ENCODE measurements around the gene KCNE4.

The KCNE4 gene

DNA sequence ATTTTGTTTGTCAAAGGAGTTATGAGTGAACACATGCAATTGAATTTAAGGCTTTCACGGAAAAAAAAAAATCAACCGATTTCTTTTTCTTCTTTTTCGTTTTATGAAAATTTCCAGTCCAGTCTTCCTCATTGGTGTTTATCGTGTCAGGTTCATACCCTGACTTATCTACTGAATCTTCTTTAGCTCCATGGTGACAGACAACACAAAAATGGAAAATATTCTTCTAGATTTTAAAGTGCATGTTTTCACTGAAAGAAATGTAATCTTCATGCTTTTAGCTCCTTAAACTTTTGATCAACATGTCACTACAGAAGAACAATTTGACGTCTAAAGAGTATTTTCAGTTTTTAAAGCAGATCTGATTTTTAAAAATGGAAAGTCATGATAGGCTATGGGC is 14.7 kb downstream of the KCNE4 start:
- TF ChIP-seq, protein P1, sequence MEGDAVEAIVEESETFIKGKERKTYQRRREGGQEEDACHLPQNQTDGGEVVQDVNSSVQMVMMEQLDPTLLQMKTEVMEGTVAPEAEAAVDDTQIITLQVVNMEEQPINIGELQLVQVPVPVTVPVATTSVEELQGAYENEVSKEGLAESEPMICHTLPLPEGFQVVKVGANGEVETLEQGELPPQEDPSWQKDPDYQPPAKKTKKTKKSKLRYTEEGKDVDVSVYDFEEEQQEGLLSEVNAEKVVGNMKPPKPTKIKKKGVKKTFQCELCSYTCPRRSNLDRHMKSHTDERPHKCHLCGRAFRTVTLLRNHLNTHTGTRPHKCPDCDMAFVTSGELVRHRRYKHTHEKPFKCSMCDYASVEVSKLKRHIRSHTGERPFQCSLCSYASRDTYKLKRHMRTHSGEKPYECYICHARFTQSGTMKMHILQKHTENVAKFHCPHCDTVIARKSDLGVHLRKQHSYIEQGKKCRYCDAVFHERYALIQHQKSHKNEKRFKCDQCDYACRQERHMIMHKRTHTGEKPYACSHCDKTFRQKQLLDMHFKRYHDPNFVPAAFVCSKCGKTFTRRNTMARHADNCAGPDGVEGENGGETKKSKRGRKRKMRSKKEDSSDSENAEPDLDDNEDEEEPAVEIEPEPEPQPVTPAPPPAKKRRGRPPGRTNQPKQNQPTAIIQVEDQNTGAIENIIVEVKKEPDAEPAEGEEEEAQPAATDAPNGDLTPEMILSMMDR (IDR thresholded peaks at IDR 0.05; ENCODE audit: insufficient read depth, missing control alignments) = no peak
- FAIRE-seq (no peak), DNase-seq (ENCODE audit: insufficient read length, low spot score) (no peak)

DNA sequence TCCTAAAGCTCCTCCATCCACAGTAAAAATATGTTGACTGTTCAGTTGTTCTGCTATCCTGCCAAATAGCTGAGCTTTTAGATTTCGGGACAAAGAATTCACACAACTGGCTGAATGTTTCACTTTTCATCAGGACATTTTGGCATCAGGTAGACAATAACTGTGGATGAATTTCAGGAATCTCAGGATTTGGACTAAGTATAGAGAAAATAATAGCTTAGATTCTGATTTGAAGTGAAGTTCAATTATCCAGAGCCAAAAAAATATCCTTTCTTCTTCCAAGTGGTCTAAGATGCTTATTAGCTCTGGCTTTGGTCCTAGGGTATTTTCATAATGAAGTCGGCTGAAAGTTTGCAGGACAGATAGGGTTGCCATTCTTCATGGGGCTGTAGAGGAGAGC is 16.1 kb downstream of the KCNE4 start:
- DNase-seq (ENCODE audit: insufficient read length, low spot score) (no peak), FAIRE-seq (no peak)
- TF ChIP-seq, protein P1 (IDR thresholded peaks at IDR 0.05; ENCODE audit: insufficient read depth, missing control alignments) = no peak

DNA sequence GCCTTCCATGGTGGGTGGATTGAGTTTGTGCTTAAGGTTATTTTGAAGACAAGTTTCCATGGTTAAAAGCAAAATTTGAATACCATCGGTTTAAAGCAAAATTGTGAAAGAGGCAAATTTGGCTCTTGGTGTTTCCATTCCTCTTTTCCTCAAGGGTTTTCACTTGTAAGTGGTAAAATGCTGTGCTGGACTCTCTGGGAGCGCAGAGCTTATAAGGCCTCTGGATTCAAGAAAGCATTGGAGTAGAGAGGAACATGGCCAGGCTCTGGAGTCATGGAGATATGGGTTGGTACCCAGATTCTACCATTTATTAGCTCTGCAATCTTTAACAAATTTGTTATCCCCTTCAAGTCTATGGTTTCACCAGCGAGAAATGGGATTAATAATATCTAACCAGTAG is 17.5 kb downstream of the KCNE4 start:
- DNase-seq (ENCODE audit: insufficient read length, low spot score) (no peak), FAIRE-seq (no peak)
- TF ChIP-seq, protein P1 (IDR thresholded peaks at IDR 0.05; ENCODE audit: insufficient read depth, missing control alignments) = no peak

DNA sequence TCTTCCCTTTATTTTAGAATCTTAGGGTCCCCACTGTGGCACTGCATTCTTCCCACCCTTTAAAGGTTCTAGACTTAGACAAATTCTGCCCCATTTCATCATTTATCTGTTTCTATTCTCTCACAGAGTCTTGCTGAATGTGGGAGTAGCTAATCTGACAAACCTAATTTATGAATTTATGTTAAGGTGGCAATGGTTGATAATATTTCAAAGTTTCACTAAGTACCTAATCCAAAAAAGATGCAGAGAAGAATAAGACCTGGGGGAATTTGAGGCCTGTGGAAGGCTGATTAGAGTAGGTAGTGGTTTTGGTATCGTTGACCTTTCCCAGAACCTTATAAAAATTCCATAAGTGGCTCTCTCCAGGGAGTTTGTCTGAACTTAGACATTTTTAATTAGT is 18.0 kb downstream of the KCNE4 start:
- DNase-seq (ENCODE audit: insufficient read length, low spot score) (no peak), FAIRE-seq (no peak)
- TF ChIP-seq, protein P1 (IDR thresholded peaks at IDR 0.05; ENCODE audit: insufficient read depth, missing control alignments) = no peak

DNA sequence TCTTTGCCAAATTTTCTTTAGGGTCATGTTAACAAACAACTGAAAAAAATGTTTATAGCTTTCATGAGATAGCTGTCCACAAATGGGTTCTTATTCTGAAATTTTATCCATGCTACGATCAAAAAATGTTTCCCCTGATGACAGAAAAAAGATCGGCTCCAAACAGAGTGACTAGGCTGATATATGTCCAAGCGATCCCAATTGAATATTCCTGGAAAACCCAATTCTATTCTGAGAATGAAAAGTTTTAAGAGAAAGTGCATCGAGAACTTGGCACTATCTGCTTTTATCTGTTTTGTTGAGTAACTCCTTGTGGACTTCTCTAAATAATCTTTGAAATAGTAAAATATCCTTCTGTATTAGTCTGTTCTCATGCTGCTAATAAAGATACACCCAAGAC is 19.1 kb downstream of the KCNE4 start:
- TF ChIP-seq, protein P1 (IDR thresholded peaks at IDR 0.05; ENCODE audit: insufficient read depth, missing control alignments) = no peak
- FAIRE-seq (no peak), DNase-seq (ENCODE audit: insufficient read length, low spot score) (no peak)

DNA sequence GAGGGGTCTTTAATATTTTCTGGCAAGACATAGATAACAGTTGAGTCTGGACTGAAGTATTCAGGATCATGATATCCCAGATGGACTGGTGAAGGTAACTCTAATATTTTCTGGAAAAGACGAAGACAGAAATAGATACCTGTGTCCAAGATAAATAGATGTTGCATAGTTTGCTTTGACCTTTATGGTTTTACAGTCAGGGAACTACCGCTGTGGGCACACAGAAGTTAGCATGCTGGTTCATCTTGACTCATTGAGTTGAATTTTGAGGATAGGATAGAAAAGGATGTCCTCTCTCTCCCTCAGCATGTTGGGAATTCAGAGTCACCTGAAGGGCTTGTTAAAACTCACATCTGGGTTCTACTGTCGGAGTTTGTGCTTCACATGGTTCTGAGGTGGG is 20.8 kb downstream of the KCNE4 start:
- FAIRE-seq = no peak
- TF ChIP-seq, protein P1 (IDR thresholded peaks at IDR 0.05; ENCODE audit: insufficient read depth, missing control alignments) = no peak
- DNase-seq (ENCODE audit: insufficient read length, low spot score) = no peak

DNA sequence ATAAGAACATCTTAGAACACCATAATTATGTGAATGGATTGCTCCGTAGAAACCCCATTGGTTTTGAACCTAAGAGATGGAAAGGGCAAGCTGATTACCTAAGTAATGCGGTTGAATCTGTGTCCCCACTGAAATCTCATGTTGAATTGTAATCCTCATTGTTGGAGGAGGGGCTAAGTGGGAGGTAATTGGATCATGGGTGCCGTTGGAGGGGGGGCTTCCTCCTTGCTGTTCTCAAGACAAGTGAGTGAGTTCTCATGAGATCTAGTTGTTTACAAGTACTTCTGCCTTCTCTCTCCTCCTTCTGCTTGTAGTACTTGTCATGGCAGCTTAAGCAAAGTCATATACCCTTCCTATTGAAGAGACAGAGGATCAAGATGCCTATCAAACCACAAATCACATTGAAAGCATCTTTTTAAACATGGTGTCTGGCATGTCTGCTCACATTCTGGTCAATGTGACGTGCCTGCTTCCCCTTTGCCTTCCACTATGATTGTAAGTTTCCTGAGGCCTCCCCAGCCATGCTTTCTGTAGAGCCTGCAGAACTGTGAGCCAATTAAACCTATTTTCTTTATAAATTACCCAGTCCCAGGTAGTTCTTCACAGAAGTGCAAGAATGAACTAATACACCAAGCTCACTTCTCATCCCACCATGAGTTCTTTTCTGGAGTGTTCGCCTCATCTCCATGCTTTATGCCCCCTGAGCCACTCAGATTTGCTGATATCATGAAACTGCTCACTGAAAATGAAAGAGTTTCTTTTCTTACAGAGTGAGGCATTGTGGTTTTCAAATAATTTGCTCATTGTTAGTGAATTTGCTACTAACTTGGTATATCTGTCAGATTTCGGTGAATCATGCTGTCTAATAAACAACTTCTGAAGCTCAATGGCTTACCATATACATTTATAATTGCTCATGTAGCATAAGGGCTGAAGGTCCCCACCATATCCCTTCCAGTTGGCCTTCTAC is 23.6 kb downstream of the KCNE4 start:
- DNase-seq (ENCODE audit: insufficient read length, low spot score) (no peak), FAIRE-seq (no peak)
- TF ChIP-seq, protein P1 (IDR thresholded peaks at IDR 0.05; ENCODE audit: insufficient read depth, missing control alignments) = no peak
